K562 (cell line): Measurements from ENCODE around the gene DMBT1. TPM values are rescaled to one million over a fixed set of nuclear protein-coding genes. Genes with fewer than 3 reads are reported as not detected.

Experiments used
- ATAC-seq: fragments of 200-7000 bp; cut with Tn5 transposase; 3 replicates; pipeline ENCODE4 v1.9.1; 2020; ENCODE audit warnings: moderate library complexity
- BruUV-seq: library from RNA; stranded (reverse); fragments of 400-500 nt; replicated peaks from 2 replicates; lab custom pipeline; 2021; lab: Mats Ljungman, UMichigan
- CTCF ChIA-PET: fragments of 300-600 bp; formaldehyde crosslinking; extraction: SDS; loops from one replicate; lab custom pipeline; 2021; ENCODE audit warnings: low intra/inter-chr PET ratio; lab: Yijun Ruan, JAX
- POLR2A ChIA-PET: fragments of 300-600, 350-650 bp; sonication (Branson Sonifier 250); formaldehyde crosslinking; extraction: SDS; loops from one replicate; lab custom pipeline; 2021; ENCODE audit warnings: antibody characterized with exemption, inconsistent platforms; lab: Yijun Ruan, JAX
- DNase-seq, 4 experiments: peaks; one replicate each; pipeline versions ENCODE4 v3.0.0 to v3.0.0-alpha.2; 2011 to 2018; ENCODE audit warnings: low spot score in 3 of 4, mixed read lengths in 3 of 4; ENCODE audit errors: extremely low read depth in 1 of 4
- FAIRE-seq: peaks from 2 replicates; lab custom pipeline; 2011; peaks lifted over from hg19 to GRCh38; lab: Jason Lieb, UNC
- H2AFZ ChIP-seq: 2 replicates; pipeline ENCODE4 v1.6.0; 2011; ENCODE audit warnings: low read depth, low read length, control low read depth, inconsistent platforms
- H3K27ac ChIP-seq: fragments of 200-600 bp; 3 replicates; pipeline ENCODE4 v1.8.0; 2011; ENCODE audit warnings: low read depth, mild to moderate bottlenecking, control low read depth, inconsistent platforms, low read length, moderate library complexity, mixed read lengths; ENCODE audit errors: extremely low read depth
- H3K27me3 ChIP-seq, 2 experiments: fragments of 300-600 bp in 1 of 2; 2 replicates in 1 of 2; 3 replicates in 1 of 2; pipeline versions ENCODE4 v1.6.0 to v1.8.0; 2011; ENCODE audit warnings: inconsistent platforms in 2 of 2, low read length in 2 of 2, mild to moderate bottlenecking in 1 of 2, mixed read lengths in 1 of 2, moderate library complexity in 1 of 2; ENCODE audit not compliant: control insufficient read depth in 2 of 2, insufficient read depth in 2 of 2
- H3K36me3 ChIP-seq: fragments of 300-600 bp; 3 replicates; pipeline ENCODE4 v1.8.0; 2011; ENCODE audit warnings: mild to moderate bottlenecking, low read length, inconsistent platforms; ENCODE audit not compliant: control insufficient read depth, insufficient read depth
- H3K4me1 ChIP-seq, 2 experiments: fragments of 200-600 bp in 1 of 2; replicated peaks in 1 of 2; 2 replicates in 1 of 2; 3 replicates in 1 of 2; pipeline versions ENCODE4 v1.5.1 to v1.8.0; 2011; ENCODE audit warnings: inconsistent platforms in 2 of 2, low read length in 2 of 2, mild to moderate bottlenecking in 1 of 2, mixed read lengths in 1 of 2, moderate library complexity in 1 of 2; ENCODE audit not compliant: control insufficient read depth in 2 of 2, insufficient read depth in 2 of 2
- H3K4me2 ChIP-seq: 2 replicates; pipeline ENCODE4 v1.6.1; 2011; ENCODE audit warnings: low read length, control low read depth, inconsistent platforms, mixed read lengths; ENCODE audit not compliant: insufficient read depth
- H3K4me3 ChIP-seq: fragments of 200-600 bp; sonication (generic), shearing (Covaris generic); 2 replicates; pipeline ENCODE4 v1.5.1; 2016; ENCODE audit warnings: control low read depth, inconsistent platforms
- H3K79me2 ChIP-seq: fragments of 200-600 bp; 3 replicates; pipeline ENCODE4 v1.8.0; 2011; ENCODE audit warnings: low read length, inconsistent platforms; ENCODE audit not compliant: control insufficient read depth, insufficient read depth
- H3K9ac ChIP-seq, 2 experiments: 2 replicates each; pipeline versions ENCODE4 v1.6.0 to v1.6.1; 2011; ENCODE audit warnings: low read depth in 2 of 2, low read length in 2 of 2, control low read depth in 1 of 2, inconsistent platforms in 1 of 2, mild to moderate bottlenecking in 1 of 2, mixed read lengths in 1 of 2; ENCODE audit not compliant: insufficient read depth in 1 of 2
- H3K9me1 ChIP-seq: one replicate; pipeline ENCODE4 v1.6.0; 2011; ENCODE audit warnings: inconsistent platforms, mild to moderate bottlenecking, low read length, moderate library complexity; ENCODE audit not compliant: control insufficient read depth, insufficient read depth
- H3K9me3 ChIP-seq: replicated peaks from 2 replicates; pipeline ENCODE4 v1.5.1; 2011; ENCODE audit warnings: low read depth, low read length, inconsistent platforms; ENCODE audit not compliant: control insufficient read depth, insufficient read depth
- H4K20me1 ChIP-seq: replicated peaks from 2 replicates; pipeline ENCODE4 v1.6.1; 2011; ENCODE audit warnings: low read length, inconsistent platforms, mixed read lengths; ENCODE audit not compliant: control insufficient read depth, insufficient read depth
- C11orf30 ChIP-seq: fragments of 450-650 bp; IDR thresholded peaks from 2 replicates; pipeline ENCODE4 v1.6.1; 2016; ENCODE audit warnings: low read depth, mild to moderate bottlenecking
- CHD4 ChIP-seq: fragments of 200-600 bp; sonication (generic); IDR thresholded peaks from 3 replicates; pipeline ENCODE4 v1.6.1; 2012; ENCODE audit warnings: low read depth, mild to moderate bottlenecking, mixed read lengths, low read length, inconsistent platforms; ENCODE audit not compliant: insufficient read depth, insufficient replicate concordance, poor library complexity, severe bottlenecking
- GATAD2B ChIP-seq: fragments of 450-650 bp; IDR thresholded peaks from 2 replicates; pipeline ENCODE4 v1.6.1; 2017; ENCODE audit warnings: mild to moderate bottlenecking, borderline replicate concordance
- PTBP1 ChIP-seq: fragments of 200-400 bp; formaldehyde crosslinking; IDR thresholded peaks from 2 replicates; pipeline ENCODE4 v1.6.1; 2017; ENCODE audit warnings: low read depth, low read length
- RCOR1 ChIP-seq, 2 experiments: IDR thresholded peaks; 2 replicates each; pipeline ENCODE4 v1.6.1; 2012; ENCODE audit warnings: low read depth in 2 of 2, low read length in 2 of 2, borderline replicate concordance in 1 of 2, improper control_type of control experiment in 1 of 2
- WGBS: fragments of 100-300 bp; shearing (Covaris generic); methylation state at CpG from one replicate; pipeline ENCODE4 v1.1.6; 2016; ENCODE audit warnings: low coverage, mixed read lengths; ENCODE audit not compliant: insufficient coverage; ENCODE audit errors: missing lambda C conversion rate; 5-methylcytosine and 5-hydroxymethylcytosine counted together
- in situ Hi-C: fragments of 300-500 bp; cut with MboI; formaldehyde crosslinking; loops from 4 replicates; pipeline ENCODE4 v1.15.0; 2018; ENCODE audit warnings: inconsistent platforms, mixed read lengths
- intact Hi-C: fragments of 100-400 bp; cut with micrococcal nuclease; formaldehyde crosslinking; loops from 2 replicates; pipeline ENCODE4 v1.14.2; 2022
- polyA plus RNA-seq, 8 experiments: library from polyadenylated mRNA; depleted of rRNA in 4 of 8; stranded (reverse) in 5 of 8; unstranded in 3 of 8; fragments of >200 nt; fragmentation: Nextera tagmentation in 2 of 8; fragmentation: Illumina TruSeq in 1 of 8; extraction: Ambion mirVana in 2 of 8; extraction: Trizol in 1 of 8; gene quantifications; 2 replicates each; pipeline versions ENCODE4 v1.2.1 to v1.2.3, GENCODE V29; 2011 to 2014; ENCODE audit warnings: inconsistent platforms in 1 of 8, missing spikeins in 1 of 8
- total RNA-seq, 7 experiments: library from RNA; depleted of rRNA in 6 of 7; stranded (reverse); fragments of >200 nt in 6 of 7; fragmentation: Illumina TruSeq in 2 of 7; extraction: Trizol in 2 of 7; gene quantifications; 2 replicates each; pipeline versions ENCODE4 v1.2.1 to v1.2.3, GENCODE V29; 2011 to 2021; ENCODE audit warnings: low replicate concordance in 1 of 7
- TF ChIP-seq, protein P1 (sequence below): fragments of 450-650 bp; IDR thresholded peaks from 2 replicates; pipeline ENCODE4 v1.6.1; 2016
- TF ChIP-seq, protein P2 (sequence below): fragments of 450-650 bp; formaldehyde crosslinking; conservative IDR thresholded peaks from 2 replicates; pipeline ENCODE4 v1.4.0; 2022; ENCODE audit warnings: mild to moderate bottlenecking, missing genetic modification characterization
- TF ChIP-seq, protein P3 (sequence below): fragments of 250-450 bp; sonication (Bioruptor Pico); IDR thresholded peaks from 2 replicates; pipeline ENCODE4 v1.4.0; 2020; ENCODE audit warnings: mild to moderate bottlenecking, moderate library complexity
- TF ChIP-seq, protein P4 (sequence below): IDR thresholded peaks from 2 replicates; pipeline ENCODE4 v1.6.1; 2011; ENCODE audit warnings: borderline replicate concordance, low read depth, mild to moderate bottlenecking, moderate library complexity, low read length; ENCODE audit not compliant: insufficient read depth, poor library complexity, severe bottlenecking

The DMBT1 gene
- total and polyA plus RNA-seq, 9 of the 15 experiments (the other 6 are each of a cell fraction or from before 2014, with no cell fraction given): 0.01 to 0.07 TPM; not detected in 7

DNA sequence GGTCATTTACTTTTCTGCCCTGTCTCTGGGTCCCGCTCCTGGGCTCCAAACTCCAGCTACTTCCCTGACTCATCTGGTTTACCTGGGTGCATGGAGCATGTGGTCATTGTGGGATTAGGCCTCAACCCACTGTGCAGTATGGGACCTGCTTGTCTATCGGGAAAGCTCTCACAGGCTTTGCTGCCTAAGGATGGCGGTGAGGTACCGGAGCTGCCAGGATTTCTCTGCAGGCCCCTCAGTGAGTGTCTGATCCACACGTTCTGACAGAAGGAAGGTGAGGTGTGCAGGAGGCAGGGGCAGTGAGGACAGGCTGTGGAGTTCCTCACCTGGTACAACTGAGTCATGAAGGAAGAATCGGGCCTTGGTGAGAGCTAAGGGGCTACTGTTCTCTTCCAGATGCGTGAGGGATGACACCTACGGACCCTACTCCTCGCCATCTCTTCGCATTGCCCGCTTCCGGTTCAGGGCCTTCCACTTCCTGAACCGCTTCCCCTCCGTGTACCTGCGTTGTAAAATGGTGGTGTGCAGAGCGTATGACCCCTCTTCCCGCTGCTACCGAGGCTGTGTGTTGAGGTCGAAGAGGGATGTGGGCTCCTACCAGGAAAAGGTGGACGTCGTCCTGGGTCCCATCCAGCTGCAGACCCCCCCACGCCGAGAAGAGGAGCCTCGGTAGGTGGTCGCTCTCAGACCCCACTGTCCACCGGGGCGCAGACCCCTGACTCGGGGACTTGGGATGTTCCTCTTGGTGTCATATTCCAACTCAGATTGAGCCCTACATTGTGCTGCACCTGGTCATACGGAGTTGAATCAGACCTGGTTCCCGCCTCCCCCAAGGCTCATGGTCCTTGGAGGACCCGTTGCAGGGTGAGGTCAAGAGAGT lies 82.4 kb downstream of the DMBT1 start (continued):
- TF ChIP-seq, protein P1, sequence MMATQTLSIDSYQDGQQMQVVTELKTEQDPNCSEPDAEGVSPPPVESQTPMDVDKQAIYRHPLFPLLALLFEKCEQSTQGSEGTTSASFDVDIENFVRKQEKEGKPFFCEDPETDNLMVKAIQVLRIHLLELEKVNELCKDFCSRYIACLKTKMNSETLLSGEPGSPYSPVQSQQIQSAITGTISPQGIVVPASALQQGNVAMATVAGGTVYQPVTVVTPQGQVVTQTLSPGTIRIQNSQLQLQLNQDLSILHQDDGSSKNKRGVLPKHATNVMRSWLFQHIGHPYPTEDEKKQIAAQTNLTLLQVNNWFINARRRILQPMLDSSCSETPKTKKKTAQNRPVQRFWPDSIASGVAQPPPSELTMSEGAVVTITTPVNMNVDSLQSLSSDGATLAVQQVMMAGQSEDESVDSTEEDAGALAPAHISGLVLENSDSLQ: no peak
- TF ChIP-seq RCOR1 (IDR thresholded peaks at IDR 0.05; ENCODE audit: borderline replicate concordance in 1 of 2, low read depth in 2 of 2, low read length in 2 of 2) (no peak), PTBP1 (no peak), CHD4 (no peak), C11orf30 (no peak)
- TF ChIP-seq, protein P2, sequence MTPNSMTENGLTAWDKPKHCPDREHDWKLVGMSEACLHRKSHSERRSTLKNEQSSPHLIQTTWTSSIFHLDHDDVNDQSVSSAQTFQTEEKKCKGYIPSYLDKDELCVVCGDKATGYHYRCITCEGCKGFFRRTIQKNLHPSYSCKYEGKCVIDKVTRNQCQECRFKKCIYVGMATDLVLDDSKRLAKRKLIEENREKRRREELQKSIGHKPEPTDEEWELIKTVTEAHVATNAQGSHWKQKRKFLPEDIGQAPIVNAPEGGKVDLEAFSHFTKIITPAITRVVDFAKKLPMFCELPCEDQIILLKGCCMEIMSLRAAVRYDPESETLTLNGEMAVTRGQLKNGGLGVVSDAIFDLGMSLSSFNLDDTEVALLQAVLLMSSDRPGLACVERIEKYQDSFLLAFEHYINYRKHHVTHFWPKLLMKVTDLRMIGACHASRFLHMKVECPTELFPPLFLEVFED: no peak

DNA sequence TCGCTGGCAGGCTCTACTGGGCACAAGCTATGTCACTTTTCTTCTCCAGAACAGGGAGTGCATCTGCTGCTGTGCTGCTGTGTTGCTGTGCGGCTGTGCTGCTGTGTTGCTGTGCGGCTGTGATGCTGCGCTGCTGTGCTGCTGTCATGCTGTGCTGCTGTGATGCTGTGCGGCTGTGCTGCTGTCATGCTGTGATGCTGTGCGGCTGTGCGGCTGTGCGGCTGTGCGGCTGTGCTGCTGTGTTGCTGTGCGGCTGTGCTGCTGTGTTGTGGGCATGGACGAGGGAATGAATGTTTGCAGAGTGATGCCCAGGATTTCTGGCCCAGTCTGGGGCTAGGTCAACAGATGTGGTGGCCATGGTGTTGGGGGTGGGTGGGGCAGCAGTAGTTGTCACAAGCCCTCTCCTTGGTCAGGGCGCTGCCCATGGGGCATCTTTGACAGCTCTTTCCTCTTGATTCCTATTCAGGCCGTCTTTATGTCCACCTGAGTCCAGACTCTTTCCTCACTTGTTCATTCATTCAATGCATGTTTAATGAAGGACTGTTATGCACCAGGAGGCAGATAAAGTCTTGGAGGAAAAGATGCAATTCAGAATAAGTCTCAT lies 83.5 kb downstream of the DMBT1 start:
- H3K9me3 ChIP-seq: no peaks in the 10 kb centered on the region
- H4K20me1 ChIP-seq: no peaks in the 10 kb centered on the region
- H3K27ac ChIP-seq: no peak overlapping the region
- DNase-seq: no peak
- intact Hi-C loops (no loop called here), in situ Hi-C loops (no loop called here)
- no peak overlapping the region for H3K4me2 ChIP-seq
- H3K27me3 ChIP-seq: peaks cover 0 to 4% of the 10 kb centered on the region in 2 experiments; a peak in 2 of 5 replicates
- H2AFZ ChIP-seq: no peak overlapping the region
- H3K9ac ChIP-seq: no peak overlapping the region
- H3K36me3 ChIP-seq: no peaks in the 10 kb centered on the region
- FAIRE-seq: no peak
- BruUV-seq: no TSS peak
- POLR2A ChIA-PET: no interaction called here
- WGBS: 0% methylated on average over 4 of the region's 13 CpGs
- CTCF ChIA-PET: no interaction called here
- H3K9me1 ChIP-seq: no peaks in the 10 kb centered on the region
- H3K4me1 ChIP-seq: no peaks in the 10 kb centered on the region; a peak in 2 of 5 replicates
- H3K4me3 ChIP-seq: no peak overlapping the region
- no peak for ATAC-seq
- no peaks in the 10 kb centered on the region for H3K79me2 ChIP-seq
- no peak for TF ChIP-seq GATAD2B
- TF ChIP-seq, protein P3, sequence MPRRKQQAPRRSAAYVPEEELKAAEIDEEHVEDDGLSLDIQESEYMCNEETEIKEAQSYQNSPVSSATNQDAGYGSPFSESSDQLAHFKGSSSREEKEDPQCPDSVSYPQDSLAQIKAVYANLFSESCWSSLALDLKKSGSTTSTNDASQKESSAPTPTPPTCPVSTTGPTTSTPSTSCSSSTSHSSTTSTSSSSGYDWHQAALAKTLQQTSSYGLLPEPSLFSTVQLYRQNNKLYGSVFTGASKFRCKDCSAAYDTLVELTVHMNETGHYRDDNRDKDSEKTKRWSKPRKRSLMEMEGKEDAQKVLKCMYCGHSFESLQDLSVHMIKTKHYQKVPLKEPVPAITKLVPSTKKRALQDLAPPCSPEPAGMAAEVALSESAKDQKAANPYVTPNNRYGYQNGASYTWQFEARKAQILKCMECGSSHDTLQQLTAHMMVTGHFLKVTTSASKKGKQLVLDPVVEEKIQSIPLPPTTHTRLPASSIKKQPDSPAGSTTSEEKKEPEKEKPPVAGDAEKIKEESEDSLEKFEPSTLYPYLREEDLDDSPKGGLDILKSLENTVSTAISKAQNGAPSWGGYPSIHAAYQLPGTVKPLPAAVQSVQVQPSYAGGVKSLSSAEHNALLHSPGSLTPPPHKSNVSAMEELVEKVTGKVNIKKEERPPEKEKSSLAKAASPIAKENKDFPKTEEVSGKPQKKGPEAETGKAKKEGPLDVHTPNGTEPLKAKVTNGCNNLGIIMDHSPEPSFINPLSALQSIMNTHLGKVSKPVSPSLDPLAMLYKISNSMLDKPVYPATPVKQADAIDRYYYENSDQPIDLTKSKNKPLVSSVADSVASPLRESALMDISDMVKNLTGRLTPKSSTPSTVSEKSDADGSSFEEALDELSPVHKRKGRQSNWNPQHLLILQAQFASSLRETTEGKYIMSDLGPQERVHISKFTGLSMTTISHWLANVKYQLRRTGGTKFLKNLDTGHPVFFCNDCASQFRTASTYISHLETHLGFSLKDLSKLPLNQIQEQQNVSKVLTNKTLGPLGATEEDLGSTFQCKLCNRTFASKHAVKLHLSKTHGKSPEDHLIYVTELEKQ (CRISPR knock-in tag): no peak
- TF ChIP-seq, protein P4, sequence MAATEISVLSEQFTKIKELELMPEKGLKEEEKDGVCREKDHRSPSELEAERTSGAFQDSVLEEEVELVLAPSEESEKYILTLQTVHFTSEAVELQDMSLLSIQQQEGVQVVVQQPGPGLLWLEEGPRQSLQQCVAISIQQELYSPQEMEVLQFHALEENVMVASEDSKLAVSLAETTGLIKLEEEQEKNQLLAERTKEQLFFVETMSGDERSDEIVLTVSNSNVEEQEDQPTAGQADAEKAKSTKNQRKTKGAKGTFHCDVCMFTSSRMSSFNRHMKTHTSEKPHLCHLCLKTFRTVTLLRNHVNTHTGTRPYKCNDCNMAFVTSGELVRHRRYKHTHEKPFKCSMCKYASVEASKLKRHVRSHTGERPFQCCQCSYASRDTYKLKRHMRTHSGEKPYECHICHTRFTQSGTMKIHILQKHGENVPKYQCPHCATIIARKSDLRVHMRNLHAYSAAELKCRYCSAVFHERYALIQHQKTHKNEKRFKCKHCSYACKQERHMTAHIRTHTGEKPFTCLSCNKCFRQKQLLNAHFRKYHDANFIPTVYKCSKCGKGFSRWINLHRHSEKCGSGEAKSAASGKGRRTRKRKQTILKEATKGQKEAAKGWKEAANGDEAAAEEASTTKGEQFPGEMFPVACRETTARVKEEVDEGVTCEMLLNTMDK: no peak
